HL-60/S4 treated with phorbol 12-myristate 13-acetate at 8.2 ng/mL for 4 days and 3 days (cell line): ENCODE measurements around the gene RNF157.

Source experiments
- in situ Hi-C: fragments of 300-500 bp; cut with MboI; formaldehyde crosslinking; loops from 2 replicates; pipeline ENCODE4 v1.15.0; 2022; ENCODE audit warnings: low sequenced_read_pairs

Gene RNF157

DNA sequence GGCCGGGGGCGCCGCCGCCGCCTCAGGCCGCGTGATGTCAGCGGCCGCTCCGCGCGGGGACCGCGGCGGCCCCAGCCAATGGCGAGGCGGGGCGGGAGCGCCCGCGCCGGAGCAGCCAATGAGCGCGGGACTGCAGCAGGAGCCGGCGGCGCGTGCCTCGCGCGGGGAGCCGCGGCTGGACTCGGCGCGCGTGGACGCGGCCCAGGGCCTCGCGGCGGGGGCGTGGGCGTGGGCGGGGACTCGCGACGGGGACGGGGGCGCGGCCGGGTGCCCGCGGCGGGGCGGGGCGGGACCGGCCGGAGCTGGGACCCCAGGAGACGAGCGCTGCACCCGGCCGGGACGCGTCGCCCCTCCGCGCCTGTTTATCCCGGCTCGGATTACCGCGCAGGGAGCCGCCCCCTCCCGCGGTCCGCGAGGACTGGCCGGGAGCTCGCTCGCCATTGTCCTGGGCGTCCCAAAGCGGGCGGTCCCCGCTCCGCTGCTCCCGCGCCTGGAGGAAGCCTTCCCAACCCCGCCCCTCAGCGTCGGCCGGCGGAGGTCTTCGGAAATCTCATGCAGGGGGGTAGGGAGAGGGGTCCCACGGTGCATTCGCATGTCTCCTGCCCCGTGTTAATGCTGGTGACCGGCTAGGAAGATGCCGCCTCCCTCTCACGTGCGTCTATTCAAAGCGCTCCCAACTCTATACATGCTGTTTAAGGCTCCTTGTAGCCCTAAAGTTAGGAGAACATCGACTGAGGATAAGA lies at the start of gene RNF157:
TSS of gene RNF157 (minus strand) at position 33 of the 743 bp plus-strand sequence. CDS start 253 bp downstream, outside the sequence.
- in situ Hi-C loops = no loop called here

DNA sequence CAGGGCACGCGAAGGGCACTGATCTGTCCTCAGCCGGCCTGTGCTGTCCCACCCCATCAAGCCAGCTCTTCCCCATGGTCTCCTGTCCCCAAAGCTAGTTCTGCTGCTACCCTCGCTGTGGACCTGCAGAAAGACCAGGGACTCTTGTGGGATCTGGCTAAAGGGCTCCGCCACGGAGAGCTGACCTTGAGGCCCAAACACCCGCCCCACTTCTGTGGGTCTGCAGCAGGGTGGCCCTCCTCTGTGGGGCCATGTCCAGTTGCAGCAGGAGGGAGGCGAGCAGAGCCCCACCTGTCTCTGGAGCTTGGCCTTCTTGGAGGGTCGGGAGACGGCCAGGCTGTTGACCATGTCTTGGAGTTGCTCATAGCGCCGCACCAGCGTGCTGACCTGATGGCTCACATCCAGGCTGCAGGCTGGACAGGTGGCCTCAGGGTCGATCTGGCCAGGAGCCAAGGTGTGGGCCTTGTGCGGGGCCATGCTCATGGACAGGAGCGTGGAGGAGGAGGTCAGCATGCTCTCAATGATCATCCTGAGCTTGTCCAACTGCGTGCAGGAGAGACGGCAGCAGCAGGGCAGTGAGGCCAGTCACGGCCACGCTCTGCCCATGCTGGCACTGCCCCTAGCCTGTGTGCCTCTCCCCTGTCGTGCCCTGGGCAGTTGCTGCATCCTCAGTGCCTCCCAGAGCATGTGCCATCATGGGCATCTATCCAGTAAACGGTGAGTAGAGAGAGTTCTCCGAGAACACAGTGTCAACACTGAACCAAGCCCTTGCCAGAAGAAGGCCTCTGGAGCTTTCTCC lies 41.5 kb upstream of the RNF157 start:
- in situ Hi-C loops = loop anchor here (5.0 kb wide), 1 partner anchor 159 kb away; no protein-coding TSS in a partner anchor

- in situ Hi-C loops = loop anchor here (5.0 kb wide), 1 partner anchor 158 kb away; no protein-coding TSS in a partner anchor
Measured at GRCh38 chr17:76280650-76281049, 40.4 kb upstream of the RNF157 start.

GRCh38 chr17:76279742-76280287 lies 39.5 kb upstream of the RNF157 start:
- in situ Hi-C loops = loop anchor here (5.0 kb wide), 1 partner anchor 158 kb away; no protein-coding TSS in a partner anchor

DNA sequence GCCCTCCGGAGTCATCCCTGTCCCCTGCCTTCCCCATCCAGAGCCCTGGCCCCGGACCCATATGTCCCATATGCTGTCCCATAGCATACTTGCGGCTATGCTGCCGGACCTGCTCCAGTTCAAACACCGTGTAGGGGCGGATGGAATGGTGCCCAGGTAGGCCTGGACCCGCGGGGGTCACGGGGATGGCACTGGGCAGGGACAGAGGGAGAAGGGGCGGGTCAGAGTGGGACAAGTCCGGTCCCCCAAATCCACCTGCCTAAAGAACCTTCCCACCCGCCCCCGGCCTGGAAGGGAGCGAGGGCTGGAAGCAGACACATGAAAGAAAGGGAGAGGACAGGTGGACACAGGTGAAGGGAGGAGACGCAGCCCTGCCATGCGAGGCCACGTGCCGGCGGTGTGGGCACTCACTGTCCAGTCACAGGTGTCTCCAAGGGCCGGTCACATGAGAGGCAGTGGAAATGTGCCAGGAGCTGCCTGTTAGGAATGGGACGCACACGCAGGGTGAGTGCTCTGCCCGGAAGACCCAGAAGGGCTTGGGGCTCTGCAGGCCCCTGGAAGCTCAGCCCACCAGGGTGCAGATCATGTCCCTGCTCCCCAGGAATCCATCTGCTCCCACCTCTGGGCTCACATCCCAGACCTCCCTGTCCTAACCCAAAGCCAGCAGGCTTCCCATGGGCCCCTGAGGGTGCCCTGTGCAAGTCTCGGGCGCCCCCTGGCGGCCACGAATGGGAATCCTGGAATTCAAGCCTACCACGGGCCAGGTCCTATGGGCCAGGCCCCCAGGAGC lies 38.9 kb upstream of the RNF157 start:
- in situ Hi-C loops = no loop called here

- in situ Hi-C loops = no loop called here
Measured at GRCh38 chr17:76278268-76278908, 38.1 kb upstream of the RNF157 start.

DNA sequence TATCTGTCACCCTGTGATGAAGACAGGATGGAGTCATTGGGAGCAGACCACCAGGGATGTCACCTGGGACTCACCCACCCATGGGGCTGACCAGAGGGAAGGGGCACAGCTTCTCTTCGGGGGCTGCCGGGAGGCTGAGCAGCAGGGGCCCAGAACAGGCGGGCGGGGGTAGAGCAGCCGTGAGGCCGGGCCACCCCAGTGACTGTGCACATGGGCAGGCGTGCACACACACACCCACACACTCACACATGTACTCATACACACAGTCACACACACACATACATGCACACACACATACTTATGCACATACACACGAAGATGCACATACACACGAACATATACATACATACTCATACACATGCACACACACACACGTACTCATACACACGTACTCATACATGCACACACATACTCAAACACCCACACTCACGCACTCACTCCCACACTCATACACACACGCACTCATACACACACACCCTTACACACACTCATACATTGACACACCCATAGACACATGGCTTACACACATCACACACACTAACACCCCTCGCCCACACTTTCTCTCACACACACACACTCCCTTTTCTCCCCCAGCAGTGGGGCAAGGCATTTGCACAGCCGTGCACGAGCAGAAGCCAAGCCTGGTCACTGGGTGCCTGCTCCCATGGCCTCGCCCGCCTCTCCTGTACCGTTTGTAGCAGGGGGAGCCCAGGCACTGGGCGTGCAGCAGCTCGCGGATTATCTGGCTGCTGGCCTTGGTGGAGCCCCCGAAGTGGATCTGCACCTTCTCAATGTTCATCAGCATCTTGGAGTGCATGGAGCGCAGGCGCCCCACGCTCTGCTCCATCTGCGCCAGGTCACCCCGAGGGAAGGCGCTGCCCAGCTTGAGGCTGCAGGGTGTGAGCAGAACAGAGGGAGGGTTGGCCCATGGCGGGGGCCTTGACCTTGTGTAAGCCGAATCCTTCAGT lies 37.3 kb upstream of the RNF157 start:
- in situ Hi-C loops = no loop called here

DNA sequence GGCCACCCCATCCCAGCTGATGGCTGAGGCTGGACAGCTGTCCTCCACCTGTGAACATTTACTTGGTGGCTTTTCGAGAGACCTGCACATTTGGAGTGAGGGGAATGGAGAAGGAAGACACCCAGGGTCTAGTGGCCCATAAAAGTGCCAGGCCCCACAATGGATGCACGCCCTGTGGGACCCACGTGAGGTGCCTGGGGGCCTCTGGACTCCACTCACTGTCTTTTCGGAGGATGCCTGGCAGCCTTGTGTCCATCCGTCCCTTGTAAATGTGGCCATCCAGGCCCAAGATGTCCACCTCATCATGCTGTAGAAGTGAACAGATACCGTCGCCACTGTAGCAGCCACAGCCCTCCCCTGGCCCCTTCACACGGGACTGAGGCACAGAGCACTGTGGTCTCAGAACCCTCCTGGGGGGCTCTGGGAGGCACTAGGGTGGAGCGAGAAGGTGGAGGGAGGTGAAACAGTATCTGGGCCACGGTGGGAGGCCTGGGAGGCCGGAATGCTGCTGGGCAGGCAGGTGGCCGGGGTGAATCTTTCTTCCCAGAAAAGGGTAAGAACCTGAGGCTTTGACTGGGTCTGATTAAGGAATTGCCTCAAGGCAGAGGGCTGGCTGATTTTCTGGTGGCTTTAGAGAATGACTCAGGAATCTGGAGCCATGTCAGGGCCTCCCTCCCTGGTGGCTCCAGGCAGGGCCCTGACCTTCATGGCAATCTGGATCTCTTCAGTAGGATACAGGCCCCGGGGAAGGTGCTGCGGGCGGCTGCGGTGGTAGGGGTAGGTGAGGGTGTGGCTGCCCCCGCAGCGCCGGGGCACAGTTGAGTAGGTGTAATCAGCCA lies 36.4 kb upstream of the RNF157 start:
- in situ Hi-C loops = no loop called here

DNA sequence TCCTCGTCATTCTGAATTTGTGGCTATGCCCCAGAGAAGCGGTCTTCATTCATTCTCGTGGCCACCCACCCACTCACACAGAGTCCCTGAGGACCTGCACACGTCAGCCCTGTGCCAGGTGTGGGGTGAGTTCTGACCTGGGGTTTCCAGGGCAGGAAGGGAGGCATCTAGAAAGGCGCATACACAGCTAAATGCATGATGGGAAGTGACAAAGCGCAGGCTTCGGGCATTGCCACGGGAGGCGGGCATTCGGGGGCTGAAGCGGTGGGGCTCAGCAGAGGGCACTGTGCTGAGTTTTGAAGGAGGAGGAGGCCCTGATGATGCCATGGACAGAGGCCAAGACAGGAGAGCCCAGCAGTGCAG lies 35.8 kb upstream of the RNF157 start:
- in situ Hi-C loops = no loop called here

GRCh38 chr17:76275382-76276068 lies 35.2 kb upstream of the RNF157 start:
- in situ Hi-C loops = no loop called here

DNA sequence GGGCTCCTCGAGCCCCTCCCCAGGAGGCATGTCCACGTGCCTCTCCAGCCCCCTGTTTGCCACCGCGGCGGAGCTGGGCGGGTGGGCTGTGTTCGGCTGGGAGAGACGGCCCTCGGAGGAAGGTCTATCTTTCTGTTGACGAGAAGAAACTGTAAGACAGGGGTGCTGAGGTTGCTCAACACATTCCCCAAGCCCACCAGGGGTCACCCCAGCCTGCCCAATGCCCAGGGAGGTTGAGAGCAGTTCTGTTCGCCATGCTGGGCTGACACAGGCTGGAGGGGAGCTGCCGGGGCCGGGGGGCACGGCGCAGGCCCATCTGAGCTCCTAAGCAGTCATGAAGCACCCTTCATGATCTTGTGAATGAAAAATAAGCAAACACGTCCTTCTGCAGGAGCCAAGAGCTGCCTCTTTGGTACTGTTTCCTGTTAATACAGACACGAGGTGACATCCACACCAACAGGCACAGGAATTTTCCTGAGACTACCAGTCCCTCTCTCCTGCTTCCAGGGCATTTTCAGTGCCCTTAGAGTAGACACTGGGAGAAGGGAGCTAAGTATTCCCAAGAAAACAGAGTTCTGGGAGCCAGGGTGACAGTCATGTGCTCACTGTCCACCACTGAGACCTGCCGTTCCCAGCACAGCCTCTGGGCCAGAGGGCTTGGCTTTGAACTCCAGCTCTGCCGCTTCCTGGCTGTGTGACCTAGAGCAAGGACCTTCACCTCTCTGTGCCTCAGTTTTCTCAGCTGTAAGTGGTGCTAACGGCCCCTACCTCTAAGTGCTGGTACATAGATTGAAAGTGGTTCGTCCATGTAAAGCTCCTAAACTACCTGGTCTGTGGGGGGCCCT lies 34.0 kb upstream of the RNF157 start:
- in situ Hi-C loops = no loop called here

DNA sequence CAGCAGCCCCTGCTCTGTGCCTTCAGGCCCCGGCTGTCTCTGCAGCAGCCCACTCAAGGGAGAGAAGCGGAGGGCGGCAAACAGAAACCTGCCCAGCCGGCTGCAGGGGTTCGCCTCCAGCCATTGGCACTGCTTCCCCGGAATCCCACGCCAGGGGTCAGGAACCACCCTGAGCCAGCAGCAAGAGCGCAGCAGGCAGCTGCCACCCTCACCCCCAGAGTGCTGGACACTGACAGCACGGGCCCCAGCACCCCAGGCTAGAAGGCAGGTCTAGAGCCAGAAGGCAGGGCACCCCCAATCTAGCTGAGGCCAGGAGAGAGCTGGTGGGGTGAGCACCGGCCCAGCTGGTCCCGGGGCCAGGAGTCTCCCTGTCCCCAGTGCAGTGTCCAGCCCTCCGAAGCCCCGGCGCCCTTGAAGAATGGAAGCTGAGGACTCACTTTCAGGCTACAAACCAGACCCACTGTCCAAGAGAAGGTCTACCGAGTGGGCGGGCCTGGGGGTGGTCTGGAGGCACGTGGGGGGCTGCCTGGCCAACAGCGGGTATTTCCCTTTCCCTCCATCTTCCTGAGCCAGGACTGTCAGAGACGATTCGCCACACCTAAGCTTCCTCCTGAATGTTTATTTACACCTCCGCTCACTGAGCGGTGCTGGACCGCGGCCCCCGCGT lies 33.3 kb upstream of the RNF157 start:
- in situ Hi-C loops = no loop called here

- in situ Hi-C loops = no loop called here
Measured at GRCh38 chr17:76272541-76273444, 32.5 kb upstream of the RNF157 start.

DNA sequence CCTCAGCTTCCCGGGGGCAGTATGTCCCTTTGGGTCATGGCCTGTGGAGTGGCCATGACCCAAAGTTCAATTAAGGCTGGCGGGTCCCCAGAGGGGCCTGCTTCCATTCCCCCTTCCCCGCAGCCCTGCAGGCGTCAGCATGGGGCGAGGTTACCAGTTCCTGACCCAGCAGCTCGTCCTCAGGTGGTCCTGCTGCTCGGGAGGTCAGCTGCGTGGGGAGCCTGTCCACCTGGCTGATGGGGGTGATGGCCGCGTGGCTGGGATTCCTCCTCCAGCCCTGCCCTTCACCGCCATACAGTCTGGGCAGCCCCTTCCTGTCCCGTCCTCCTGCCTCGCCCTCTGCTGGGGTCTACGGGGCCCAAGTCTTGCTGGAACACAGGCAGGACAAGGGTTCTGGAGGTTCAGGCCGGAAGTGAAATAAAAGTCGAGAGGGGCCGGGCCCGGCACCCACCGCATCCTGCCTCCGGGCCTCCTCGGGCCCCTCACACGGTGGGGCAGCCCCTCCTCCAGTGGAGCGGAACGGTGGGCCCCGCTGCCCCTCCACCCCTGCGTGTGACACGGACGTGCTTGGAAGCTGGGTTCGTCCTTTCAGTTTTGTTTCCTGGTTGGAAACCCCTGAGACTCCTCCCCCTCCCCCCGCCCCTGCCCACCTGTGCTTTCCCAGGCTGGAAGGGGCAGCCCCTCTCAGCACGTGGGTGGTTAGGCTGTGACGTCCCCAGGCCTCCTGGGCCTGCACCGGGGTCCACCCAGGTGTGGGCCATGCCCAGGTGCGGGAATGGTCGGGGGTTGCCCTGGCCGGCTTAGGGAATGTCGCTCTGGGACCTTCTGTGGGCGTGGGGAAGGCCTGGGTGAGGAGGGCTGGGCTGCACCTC lies 31.6 kb upstream of the RNF157 start:
- in situ Hi-C loops = no loop called here
